ENCODE measurements around the gene SMTNL2.
"Not testable (repeated sequence)": the region's sequence is repeated elsewhere in the genome, so short reads cannot be mapped to it uniquely, and the experiment has no call there.

SMTNL2 gene

GRCh38 chr17:4645642-4646041 is 61.3 kb downstream of the SMTNL2 start:
- FAIRE-seq: no peak
- DNase-seq (ENCODE audit: insufficient read length, low spot score): no peak
- TF ChIP-seq CTCF (IDR thresholded peaks at IDR 0.05; ENCODE audit: insufficient read depth, missing control alignments): no peak

- DNase-seq (ENCODE audit: insufficient read length, low spot score) (no peak), FAIRE-seq (no peak)
- no peak for TF ChIP-seq CTCF (IDR thresholded peaks at IDR 0.05; ENCODE audit: insufficient read depth, missing control alignments)
Observed at GRCh38 chr17:4648741-4649140, 64.4 kb downstream of the SMTNL2 start.

- no peak for TF ChIP-seq CTCF (IDR thresholded peaks at IDR 0.05; ENCODE audit: insufficient read depth, missing control alignments)
- FAIRE-seq: no peak
- DNase-seq (ENCODE audit: insufficient read length, low spot score): no peak
Observed at GRCh38 chr17:4652997-4653396, 68.7 kb downstream of the SMTNL2 start.

GRCh38 chr17:4655933-4656332 is 71.6 kb downstream of the SMTNL2 start:
- DNase-seq (ENCODE audit: insufficient read length, low spot score); FAIRE-seq: not testable (repeated sequence)

GRCh38 chr17:4657678-4658077 is 73.3 kb downstream of the SMTNL2 start:
- DNase-seq (ENCODE audit: insufficient read length, low spot score) (no peak), FAIRE-seq (no peak)
- no peak for TF ChIP-seq CTCF (IDR thresholded peaks at IDR 0.05; ENCODE audit: insufficient read depth, missing control alignments)
